ENCODE measurements around the gene PREX1.

PREX1 gene

GRCh38 chr20:48609491-48609978 is 218.3 kb downstream of the PREX1 start:
- TF ChIP-seq CTCF (IDR thresholded peaks at IDR 0.05; ENCODE audit: borderline replicate concordance, insufficient read depth, low read depth, low read length) = no peak
- no peak overlapping the region for H3K4me3 ChIP-seq (ENCODE audit: low read depth, low read length)

GRCh38 chr20:48608756-48609155 is 219.0 kb downstream of the PREX1 start:
- TF ChIP-seq CTCF (IDR thresholded peaks at IDR 0.05; ENCODE audit: borderline replicate concordance, insufficient read depth, low read depth, low read length) = no peak

GRCh38 chr20:48607544-48607865 is 220.3 kb downstream of the PREX1 start:
- no peak overlapping the region for H3K4me3 ChIP-seq (ENCODE audit: low read depth, low read length)
- no peak for TF ChIP-seq CTCF (IDR thresholded peaks at IDR 0.05; ENCODE audit: borderline replicate concordance, insufficient read depth, low read depth, low read length)

More at GRCh38 chr20:48608756-48609155, 219.0 kb downstream of the PREX1 start:
- no peak overlapping the region for H3K4me3 ChIP-seq (ENCODE audit: low read depth, low read length)

- no peak for TF ChIP-seq CTCF (IDR thresholded peaks at IDR 0.05; ENCODE audit: borderline replicate concordance, insufficient read depth, low read depth, low read length)
- no peak overlapping the region for H3K4me3 ChIP-seq (ENCODE audit: low read depth, low read length)
Observed at GRCh38 chr20:48606841-48607543, 220.8 kb downstream of the PREX1 start.

GRCh38 chr20:48606172-48606840 is 221.5 kb downstream of the PREX1 start:
- TF ChIP-seq CTCF (IDR thresholded peaks at IDR 0.05; ENCODE audit: borderline replicate concordance, insufficient read depth, low read depth, low read length) = no peak
- H3K4me3 ChIP-seq (ENCODE audit: low read depth, low read length) = no peak overlapping the region

- no peak for TF ChIP-seq CTCF (IDR thresholded peaks at IDR 0.05; ENCODE audit: borderline replicate concordance, insufficient read depth, low read depth, low read length)
- H3K4me3 ChIP-seq (ENCODE audit: low read depth, low read length) = no peak overlapping the region
Observed at GRCh38 chr20:48605364-48606171, 222.2 kb downstream of the PREX1 start.
